ENCODE data around the gene TBC1D3C. TPM values are rescaled to one million over a fixed set of nuclear protein-coding genes. Genes with fewer than 3 reads are reported as not detected.

TBC1D3C gene
- not detected in 2 replicates for total RNA-seq

DNA sequence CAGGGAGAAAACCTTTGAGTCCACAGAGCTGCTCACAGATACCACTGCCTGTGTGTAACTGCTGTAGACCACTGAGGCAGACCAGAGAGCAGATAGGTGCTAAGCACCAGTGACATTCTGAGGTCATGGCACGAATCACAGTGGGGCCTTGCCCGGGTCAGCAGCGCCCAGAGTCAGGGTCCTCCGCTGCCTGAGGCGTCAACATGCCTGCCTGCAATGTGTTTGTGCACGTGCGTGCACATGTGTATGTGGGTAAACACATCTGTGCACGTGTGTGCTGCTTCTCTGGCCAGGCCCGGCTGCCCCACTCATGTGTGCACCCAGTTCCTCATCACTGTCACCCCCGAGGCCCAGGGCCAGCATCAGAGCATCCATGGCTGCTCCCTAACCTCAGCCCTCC, at the start of gene TBC1D3C:
Gene TBC1D3C, minus strand, starts transcription at position 101 of the 400 bp plus-strand sequence. CDS start 1,568 bp downstream, outside the sequence.

Other genes with a start within 250 kb of the TBC1D3C start
- not detected in 2 replicates for gene TBC1D3K, start 144.2 kb downstream of the TBC1D3C start, total RNA-seq
- 2.0 and 2.7 TPM in 2 replicates for gene TBC1D3L, start 79.6 kb downstream of the TBC1D3C start, total RNA-seq
- not detected in 2 replicates for gene TBC1D3D, start 64.7 kb downstream of the TBC1D3C start, total RNA-seq
- not detected in 2 replicates for gene TBC1D3E, start 59.3 kb upstream of the TBC1D3C start, total RNA-seq
- not detected in 2 replicates for gene TBC1D3, start 123.9 kb upstream of the TBC1D3C start, total RNA-seq
- 19.4 and 26.0 TPM in 2 replicates for gene MRPL45, start 228.5 kb upstream of the TBC1D3C start, total RNA-seq